ENCODE measurements around the gene CCDC102A. TPM values are rescaled to one million over a fixed set of nuclear protein-coding genes. Genes with fewer than 3 reads are reported as not detected.

The CCDC102A gene
- total RNA-seq, 1 experiment from 2014 or later = 4.5 TPM

GRCh38 chr16:57541754-57542435, 5.5 kb upstream of the CCDC102A start:
- Histone ChIP-seq H3K79me2 (ENCODE audit: insufficient read depth, low read length) (no peaks in the 10 kb centered on the region), H3K4me1 (ENCODE audit: control insufficient read depth in 1 of 2, insufficient read depth in 2 of 2, low read length in 2 of 2) (peaks cover 3 to 5% of the 10 kb centered on the region in 2 experiments; a peak in 3 of 4 replicates), H4K20me1 (ENCODE audit: insufficient read depth) (no peaks in the 10 kb centered on the region), H3K36me3 (ENCODE audit: control insufficient read depth in 1 of 2, insufficient read depth in 2 of 2, low read length in 2 of 2) (no peaks in the 10 kb centered on the region), H3K27me3 (ENCODE audit: insufficient read depth, low read length) (no peaks in the 10 kb centered on the region), H3K4me3 (replicated peaks in 1 of 2; ENCODE audit: low read depth in 1 of 2, low read length in 2 of 2) (no peak overlapping the region), H3K27ac (ENCODE audit: low read depth, low read length) (no peak overlapping the region), H3K9ac (ENCODE audit: low read length) (no peak overlapping the region), H3K9me3 (ENCODE audit: control insufficient read depth in 1 of 2, insufficient read depth in 1 of 2, low read depth in 1 of 2, low read length in 2 of 2) (no peaks in the 10 kb centered on the region), H3K4me2 (ENCODE audit: low read length) (no peak overlapping the region), H2AFZ (ENCODE audit: low read depth, low read length, poor library complexity, severe bottlenecking) (no peak overlapping the region), H3K9me2 (ENCODE audit: insufficient read depth) (no peaks in the 10 kb centered on the region)
- no peak for ATAC-seq
- RAD21 ChIA-PET (ENCODE audit: low non-redundant PET in 1 of 2, low total read pairs in 2 of 2, uncharacterized antibody in 2 of 2, unreplicated experiment in 2 of 2) = no interaction called here
- TF ChIP-seq ELF1 (IDR thresholded peaks at IDR 0.05; ENCODE audit: borderline replicate concordance, low read depth) (no peak), JUND (IDR thresholded peaks at IDR 0.05) (no peak), REST (IDR thresholded peaks at IDR 0.05; ENCODE audit: low read depth) (no peak), ZFX (IDR thresholded peaks at IDR 0.05) (no peak), EZH2 (IDR thresholded peaks at IDR 0.05) (no peak), FOSL1 (IDR thresholded peaks at IDR 0.05; ENCODE audit: low read depth) (no peak), CBX3 (IDR thresholded peaks at IDR 0.05; ENCODE audit: low read depth) (no peak), ZBTB33 (IDR thresholded peaks at IDR 0.05; ENCODE audit: extremely low read depth, insufficient replicate concordance, low read length) (no peak), YY1 (IDR thresholded peaks at IDR 0.05; ENCODE audit: extremely low read depth, insufficient replicate concordance, low read depth, low read length) (no peak), MAX (IDR thresholded peaks at IDR 0.05) (no peak), POLR2AphosphoS5 (IDR thresholded peaks at IDR 0.05; ENCODE audit: low read depth, low read length) (no peak), SP1 (IDR thresholded peaks at IDR 0.05; ENCODE audit: low read depth) (no peak)
- BruUV-seq (replicated peaks) = no TSS peak
- intact Hi-C loops (cut with micrococcal nuclease) = no loop called here
- CTCF ChIA-PET = no interaction called here
- POLR2A ChIA-PET = no interaction called here
- no peak for DNase-seq (ENCODE audit: low read depth, low spot score)

All from HCT116 (cell line).